ENCODE measurements around the gene NOXRED1. TPM values are rescaled to one million over a fixed set of nuclear protein-coding genes. Genes with fewer than 3 reads are reported as not detected.

The NOXRED1 gene
- polyA plus RNA-seq, 2 of the 4 experiments (the other 2 are of a cell fraction): 0.18 to 0.34 TPM

DNA sequence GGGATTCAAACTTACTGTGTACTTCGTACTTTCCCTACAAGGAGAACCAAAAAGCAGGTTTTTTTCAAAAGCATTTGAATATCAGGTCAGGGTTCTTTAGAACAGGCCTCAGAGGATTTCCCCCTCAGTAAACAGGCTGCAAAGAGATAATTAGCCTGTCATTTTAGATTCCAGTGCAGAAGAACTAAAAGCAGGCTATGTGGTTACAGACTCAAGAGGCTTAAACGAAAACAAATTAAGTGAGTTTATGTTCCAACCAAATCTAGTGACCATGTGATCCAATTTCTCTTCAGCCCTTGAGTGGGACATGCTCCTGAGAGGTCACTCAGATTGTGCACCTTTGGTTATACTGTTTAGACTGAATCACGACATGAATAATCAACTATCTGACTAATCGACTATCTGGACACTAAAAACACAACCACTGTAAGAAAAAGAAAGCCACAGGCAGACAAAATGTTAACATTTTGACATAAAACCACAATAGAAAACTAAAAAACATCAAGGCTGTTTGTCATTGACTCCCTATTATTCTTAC is 51.0 kb downstream of the NOXRED1 start:
- no peak for ATAC-seq
- ChIA-PET POLR2A (no interaction called here), CTCF (no interaction called here)
- Histone ChIP-seq H3K9me3 (no peaks in the 10 kb centered on the region), H3K4me3 (no peak overlapping the region), H3K4me2 (no peak overlapping the region), H3K27ac (no peak overlapping the region), H3K4me1 (peaks cover 9% of the 10 kb centered on the region; the same call in 2 of the 3 replicates)
- no peak for DNase-seq (ENCODE audit: low read depth in 1 of 2, low spot score in 1 of 2)
- TF ChIP-seq HOXA7 (CRISPR knock-in tag; IDR thresholded peaks at IDR 0.05): no peak
- no peak for TF ChIP-seq HOXB5 (CRISPR knock-in tag; IDR thresholded peaks at IDR 0.05)
- no peak for TF ChIP-seq HDAC2 (IDR thresholded peaks at IDR 0.05)
- no peak for TF ChIP-seq EHF (CRISPR knock-in tag; IDR thresholded peaks at IDR 0.05)
- TF ChIP-seq, protein P1, sequence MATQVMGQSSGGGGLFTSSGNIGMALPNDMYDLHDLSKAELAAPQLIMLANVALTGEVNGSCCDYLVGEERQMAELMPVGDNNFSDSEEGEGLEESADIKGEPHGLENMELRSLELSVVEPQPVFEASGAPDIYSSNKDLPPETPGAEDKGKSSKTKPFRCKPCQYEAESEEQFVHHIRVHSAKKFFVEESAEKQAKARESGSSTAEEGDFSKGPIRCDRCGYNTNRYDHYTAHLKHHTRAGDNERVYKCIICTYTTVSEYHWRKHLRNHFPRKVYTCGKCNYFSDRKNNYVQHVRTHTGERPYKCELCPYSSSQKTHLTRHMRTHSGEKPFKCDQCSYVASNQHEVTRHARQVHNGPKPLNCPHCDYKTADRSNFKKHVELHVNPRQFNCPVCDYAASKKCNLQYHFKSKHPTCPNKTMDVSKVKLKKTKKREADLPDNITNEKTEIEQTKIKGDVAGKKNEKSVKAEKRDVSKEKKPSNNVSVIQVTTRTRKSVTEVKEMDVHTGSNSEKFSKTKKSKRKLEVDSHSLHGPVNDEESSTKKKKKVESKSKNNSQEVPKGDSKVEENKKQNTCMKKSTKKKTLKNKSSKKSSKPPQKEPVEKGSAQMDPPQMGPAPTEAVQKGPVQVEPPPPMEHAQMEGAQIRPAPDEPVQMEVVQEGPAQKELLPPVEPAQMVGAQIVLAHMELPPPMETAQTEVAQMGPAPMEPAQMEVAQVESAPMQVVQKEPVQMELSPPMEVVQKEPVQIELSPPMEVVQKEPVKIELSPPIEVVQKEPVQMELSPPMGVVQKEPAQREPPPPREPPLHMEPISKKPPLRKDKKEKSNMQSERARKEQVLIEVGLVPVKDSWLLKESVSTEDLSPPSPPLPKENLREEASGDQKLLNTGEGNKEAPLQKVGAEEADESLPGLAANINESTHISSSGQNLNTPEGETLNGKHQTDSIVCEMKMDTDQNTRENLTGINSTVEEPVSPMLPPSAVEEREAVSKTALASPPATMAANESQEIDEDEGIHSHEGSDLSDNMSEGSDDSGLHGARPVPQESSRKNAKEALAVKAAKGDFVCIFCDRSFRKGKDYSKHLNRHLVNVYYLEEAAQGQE (IDR thresholded peaks at IDR 0.05): no peak
- TF ChIP-seq KDM1A (IDR thresholded peaks at IDR 0.05; ENCODE audit: low read depth): no peak
- no peak for TF ChIP-seq HOXB13 (CRISPR knock-in tag; IDR thresholded peaks at IDR 0.05; ENCODE audit: low read depth)
- TF ChIP-seq FOSL2 (IDR thresholded peaks at IDR 0.05): no peak
- TF ChIP-seq FOSL2 (CRISPR knock-in tag; IDR thresholded peaks at IDR 0.05): no peak
- FAIRE-seq: no peak
- WGBS (ENCODE audit: missing lambda C conversion rate): 70% methylated on average over 4 of the region's 4 CpGs

DNA sequence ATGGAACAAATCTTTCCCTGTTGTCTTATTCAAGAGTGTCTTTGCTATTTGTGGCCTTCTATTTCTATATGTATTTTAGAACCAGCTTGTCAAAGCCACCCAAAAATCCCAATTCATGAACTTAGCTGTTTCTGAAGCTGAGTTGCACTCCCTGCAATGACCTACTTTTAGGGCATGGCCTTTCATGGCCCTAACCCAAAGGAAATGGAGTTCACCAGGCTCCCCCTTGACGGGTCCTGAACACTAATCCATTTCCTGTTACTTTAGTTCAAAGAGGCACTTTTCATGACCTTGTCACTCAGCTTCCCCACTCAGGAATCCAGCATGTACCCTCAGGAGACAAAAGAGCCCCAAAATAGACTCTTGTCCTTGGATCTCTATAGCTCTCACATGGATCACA is 54.0 kb downstream of the NOXRED1 start:
- Histone ChIP-seq H3K4me1 (no peaks in the 10 kb centered on the region), H3K4me3 (no peak overlapping the region), H3K4me2 (no peak overlapping the region), H3K27ac (no peak overlapping the region), H3K9me3 (no peaks in the 10 kb centered on the region)
- TF ChIP-seq RARB (CRISPR knock-in tag; IDR thresholded peaks at IDR 0.05): no peak
- TF ChIP-seq GATA3 (IDR thresholded peaks at IDR 0.05; ENCODE audit: borderline replicate concordance): no peak
- TF ChIP-seq MAZ (IDR thresholded peaks at IDR 0.05; ENCODE audit: borderline replicate concordance, low read depth, low read length): no peak
- no peak for TF ChIP-seq ZC3H11A (IDR thresholded peaks at IDR 0.05)
- TF ChIP-seq POLR2AphosphoS2 (conservative IDR thresholded peaks at IDR 0.05; ENCODE audit: low read length): no peak
- no peak for TF ChIP-seq EHF (CRISPR knock-in tag; IDR thresholded peaks at IDR 0.05)
- no peak for TF ChIP-seq JUNB (IDR thresholded peaks at IDR 0.05)
- CTCF ChIA-PET: no interaction called here
- ATAC-seq (no peak), DNase-seq (ENCODE audit: low read depth in 1 of 2, low spot score in 1 of 2) (no peak), FAIRE-seq (no peak)
- WGBS (ENCODE audit: missing lambda C conversion rate): 94% methylated on average over 1 of the region's 1 CpG
- POLR2A ChIA-PET: no interaction called here

DNA sequence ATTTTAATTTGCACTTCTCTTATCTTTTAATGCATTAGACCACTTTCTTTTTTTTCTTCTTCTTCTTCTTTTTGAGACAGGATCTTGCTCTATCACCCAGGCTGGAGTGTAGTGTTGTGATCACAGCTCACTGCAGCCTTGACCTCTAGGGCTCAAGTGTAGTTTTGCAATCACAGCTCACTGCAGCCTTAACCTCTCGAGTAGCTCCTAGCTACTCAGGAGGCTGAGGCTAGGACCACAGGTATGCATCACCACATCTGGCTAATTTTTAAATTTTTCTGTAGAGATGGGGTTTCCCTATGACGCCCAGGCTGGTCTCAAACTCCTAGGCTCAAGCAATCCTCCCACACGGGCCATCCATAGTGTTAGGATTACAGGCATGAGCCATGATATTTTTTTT is 59.2 kb downstream of the NOXRED1 start:
- Histone ChIP-seq H3K4me2 (no peak overlapping the region), H3K4me3 (no peak overlapping the region), H3K27ac (no peak overlapping the region), H3K4me1 (no peaks in the 10 kb centered on the region), H3K9me3 (no peaks in the 10 kb centered on the region)
- ATAC-seq: no peak
- 93% methylated on average over 3 of the region's 3 CpGs for WGBS (ENCODE audit: missing lambda C conversion rate)
- no peak for TF ChIP-seq POLR2AphosphoS2 (conservative IDR thresholded peaks at IDR 0.05; ENCODE audit: low read length)
- no peak for TF ChIP-seq PBX3 (IDR thresholded peaks at IDR 0.05)
- TF ChIP-seq NFE2L2 (conservative IDR thresholded peaks at IDR 0.05; ENCODE audit: low read length): no peak
- no peak for TF ChIP-seq HOXA7 (CRISPR knock-in tag; IDR thresholded peaks at IDR 0.05)
- no peak for TF ChIP-seq ZNF302 (CRISPR knock-in tag; IDR thresholded peaks at IDR 0.05)
- no peak for TF ChIP-seq TP53 (CRISPR knock-in tag; IDR thresholded peaks at IDR 0.05)
- no peak for TF ChIP-seq SMC3 (IDR thresholded peaks at IDR 0.05)
- no peak for TF ChIP-seq BHLHE40 (IDR thresholded peaks at IDR 0.05; ENCODE audit: low read depth, low read length)
- ChIA-PET CTCF (interaction anchor here (1.8 kb wide), 1 partner anchor 8 kb away, joined by 5 read pairs; no protein-coding TSS in a partner anchor), POLR2A (interaction anchor here (1.4 kb wide), 1 partner anchor 13 kb away, joined by 4 read pairs; the partner anchor contains the start of genes SAMD15 and TMED8)
- DNase-seq (ENCODE audit: low read depth in 1 of 2, low spot score in 1 of 2): no peak
- FAIRE-seq: no peak
